Hindlimb muscle (tissue), 1 donor: ENCODE data around the gene GSTO2. TPM values are rescaled to one million over a fixed set of nuclear protein-coding genes. Genes with fewer than 3 reads are reported as not detected.
A peak's percentile ranks its signal among the peaks of the same experiment; 100 is the strongest.

ENCODE experiments used
- DNase-seq: peaks from one replicate; pipeline ENCODE4 v3.0.0-alpha.2; 2013
- polyA plus RNA-seq: library from polyadenylated mRNA; unstranded; fragments of 120-200 nt; gene quantifications from one replicate; pipeline ENCODE4 v1.2.1, GENCODE V29; 2013; ENCODE audit not compliant: insufficient read length

The GSTO2 gene
- polyA plus RNA-seq, 1 donor, result 1.1 TPM

- no peak for DNase-seq
Observed at GRCh38 chr10:104340641-104341040, 71.7 kb downstream of the GSTO2 start.

- no peak for DNase-seq
Observed at GRCh38 chr10:104342941-104343411, 74.0 kb downstream of the GSTO2 start.

GRCh38 chr10:104344219-104344618 lies 75.2 kb downstream of the GSTO2 start:
- no peak for DNase-seq

- DNase-seq, result no peak
Observed at GRCh38 chr10:104345515-104345914, 76.5 kb downstream of the GSTO2 start.

- no peak for DNase-seq
Observed at GRCh38 chr10:104345941-104346340, 77.0 kb downstream of the GSTO2 start.

- no peak for DNase-seq
Observed at GRCh38 chr10:104347295-104348045, 78.5 kb downstream of the GSTO2 start.

GRCh38 chr10:104348601-104349000 lies 79.6 kb downstream of the GSTO2 start:
- no peak for DNase-seq

GRCh38 chr10:104349623-104350126 lies 80.7 kb downstream of the GSTO2 start:
- DNase-seq, result peak; percentile 57

- peak; percentile 66 for DNase-seq
Observed at GRCh38 chr10:104350127-104350635, 81.2 kb downstream of the GSTO2 start.

GRCh38 chr10:104351061-104351702 lies 82.2 kb downstream of the GSTO2 start:
- no peak for DNase-seq

GRCh38 chr10:104351919-104352318 lies 82.9 kb downstream of the GSTO2 start:
- DNase-seq, result no peak

GRCh38 chr10:104353325-104354048 lies 84.5 kb downstream of the GSTO2 start, which contains the start of gene CFAP58:
CFAP58 (plus strand) TSS chr10:104353833; CDS start chr10:104353898, 65 bp downstream.
- peak; percentile 84 for DNase-seq

Other genes with a start within 250 kb of the GSTO2 start
- gene COL17A1, start 183.3 kb upstream of the GSTO2 start, polyA plus RNA-seq, result 1.3 TPM
- gene SFR1, start 147.0 kb upstream of the GSTO2 start, polyA plus RNA-seq, result 5.6 TPM
- 0.39 TPM for gene CFAP43, start 36.8 kb upstream of the GSTO2 start, polyA plus RNA-seq
- gene GSTO1, start 14.3 kb upstream of the GSTO2 start, polyA plus RNA-seq, result 39.1 TPM
- 9.7 TPM for gene ITPRIP, start 69.3 kb downstream of the GSTO2 start, polyA plus RNA-seq
- 0.28 TPM for gene CFAP58, start 84.6 kb downstream of the GSTO2 start, polyA plus RNA-seq